ENCODE results near the gene ERC2.

DNA sequence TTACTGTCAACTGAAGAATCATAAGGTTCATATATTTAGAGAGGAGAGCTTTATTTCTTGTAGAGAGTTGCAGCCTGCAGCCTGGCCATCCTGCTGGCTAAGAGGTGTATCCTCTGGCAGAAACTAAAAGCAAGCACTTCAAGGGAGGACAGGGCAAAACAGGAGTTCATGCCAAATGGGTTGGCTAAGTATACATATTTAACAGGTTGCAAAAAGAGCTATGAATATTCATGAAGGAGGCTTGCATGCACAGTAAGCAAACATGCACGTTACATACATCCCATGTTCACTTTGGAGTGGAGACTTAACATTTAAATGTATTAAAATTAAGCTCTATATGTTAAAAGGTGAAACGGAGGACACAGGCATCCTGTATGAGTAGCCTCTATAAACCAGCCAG, 354.4 kb downstream of the ERC2 start:
- TF ChIP-seq, protein P1, sequence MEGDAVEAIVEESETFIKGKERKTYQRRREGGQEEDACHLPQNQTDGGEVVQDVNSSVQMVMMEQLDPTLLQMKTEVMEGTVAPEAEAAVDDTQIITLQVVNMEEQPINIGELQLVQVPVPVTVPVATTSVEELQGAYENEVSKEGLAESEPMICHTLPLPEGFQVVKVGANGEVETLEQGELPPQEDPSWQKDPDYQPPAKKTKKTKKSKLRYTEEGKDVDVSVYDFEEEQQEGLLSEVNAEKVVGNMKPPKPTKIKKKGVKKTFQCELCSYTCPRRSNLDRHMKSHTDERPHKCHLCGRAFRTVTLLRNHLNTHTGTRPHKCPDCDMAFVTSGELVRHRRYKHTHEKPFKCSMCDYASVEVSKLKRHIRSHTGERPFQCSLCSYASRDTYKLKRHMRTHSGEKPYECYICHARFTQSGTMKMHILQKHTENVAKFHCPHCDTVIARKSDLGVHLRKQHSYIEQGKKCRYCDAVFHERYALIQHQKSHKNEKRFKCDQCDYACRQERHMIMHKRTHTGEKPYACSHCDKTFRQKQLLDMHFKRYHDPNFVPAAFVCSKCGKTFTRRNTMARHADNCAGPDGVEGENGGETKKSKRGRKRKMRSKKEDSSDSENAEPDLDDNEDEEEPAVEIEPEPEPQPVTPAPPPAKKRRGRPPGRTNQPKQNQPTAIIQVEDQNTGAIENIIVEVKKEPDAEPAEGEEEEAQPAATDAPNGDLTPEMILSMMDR (IDR thresholded peaks at IDR 0.05): no peak
- TF ChIP-seq POLR2A (IDR thresholded peaks at IDR 0.05) (no peak), POLR2AphosphoS5 (IDR thresholded peaks at IDR 0.05) (no peak)

All from breast epithelium (tissue), 3 donors.